SHP77 treated with DMSO at 0.1 percent for 48 hours (cell line): ENCODE data around the gene MROH2B.

Source experiments
- DNase-seq: peaks from one replicate; lab custom pipeline; 2025; lab: John Stamatoyannopoulos, UW

MROH2B gene

DNA sequence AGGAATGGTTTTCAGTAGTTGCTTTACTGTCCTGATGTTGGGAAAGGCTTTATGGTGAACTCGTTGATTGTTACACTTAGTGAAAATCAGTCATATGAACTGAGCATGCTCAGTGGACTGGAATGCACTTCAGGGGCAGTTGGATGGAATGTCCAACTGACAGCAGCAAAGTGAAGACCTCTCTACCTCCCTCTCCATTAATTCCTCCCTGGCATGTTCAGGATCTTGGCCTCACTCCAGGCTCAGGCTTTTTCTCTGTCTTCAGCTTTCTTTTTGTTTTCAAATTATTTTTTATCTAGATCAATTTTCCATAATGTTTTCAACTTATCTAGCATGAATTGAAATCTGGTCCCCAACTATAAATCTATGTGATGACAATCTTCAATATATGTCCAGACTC lies at the start of gene MROH2B:
Gene MROH2B (minus strand): TSS at position 101 of the 400 bp plus-strand sequence. CDS start 490 bp downstream, outside the sequence.
- DNase-seq, result no peak

DNA sequence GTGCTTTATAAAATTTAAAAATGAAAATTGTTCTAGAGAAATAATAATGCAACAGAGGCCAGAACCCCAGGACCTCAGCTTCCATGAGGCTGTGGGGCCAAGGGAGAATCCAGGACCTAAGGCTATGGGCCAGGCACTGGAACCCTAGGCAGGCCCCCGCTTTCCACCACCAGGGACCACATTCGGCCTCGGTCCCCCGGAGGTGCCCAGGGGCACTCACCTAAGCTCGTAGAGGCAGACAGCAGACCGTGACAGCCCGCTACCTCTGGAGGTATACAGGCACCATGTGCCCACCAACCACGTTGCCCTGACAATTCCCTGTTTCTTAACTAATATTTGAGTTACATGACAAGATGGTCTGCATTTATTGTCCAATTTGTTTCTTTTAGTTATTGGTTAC lies 49.5 kb upstream of the MROH2B start:
- no peak for DNase-seq

DNA sequence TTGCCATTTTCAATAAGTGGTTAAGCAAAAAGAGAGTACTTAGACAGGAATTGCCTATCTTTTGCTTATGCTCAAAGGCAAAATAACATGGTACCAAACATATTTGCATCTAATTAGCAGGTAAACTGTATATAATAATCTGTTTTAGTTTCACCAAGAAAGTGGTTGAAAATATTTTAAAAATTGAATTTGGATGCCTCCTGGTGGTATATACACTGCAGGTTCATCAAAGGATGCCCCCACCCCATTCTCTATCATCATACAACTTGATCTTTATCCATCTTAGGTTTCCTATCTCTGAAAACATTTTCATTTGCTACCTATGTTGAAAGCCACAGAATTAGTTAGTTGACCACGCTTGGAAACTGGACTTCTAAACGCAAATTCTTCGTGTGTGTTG lies 47.0 kb upstream of the MROH2B start:
- DNase-seq, result no peak

DNA sequence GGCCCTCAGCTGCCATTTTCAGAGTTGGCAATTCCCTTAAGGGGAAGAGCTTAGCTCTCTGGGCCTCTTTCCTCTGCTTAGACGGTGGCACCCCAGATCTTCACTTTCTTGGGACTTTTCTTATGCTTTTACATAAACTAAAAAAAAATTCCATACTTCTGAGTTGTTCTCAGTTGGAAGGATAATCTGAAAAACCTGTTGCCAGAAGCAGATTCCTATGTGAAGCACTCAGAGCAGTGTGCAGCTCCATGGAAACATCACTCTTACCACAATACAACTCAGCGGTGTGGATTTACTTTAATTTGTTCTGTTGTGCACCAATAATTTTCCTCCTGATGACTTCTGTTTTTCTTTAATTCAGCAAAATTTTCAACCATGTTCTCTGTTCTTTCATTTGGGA lies 44.1 kb upstream of the MROH2B start:
- DNase-seq, result no peak

DNA sequence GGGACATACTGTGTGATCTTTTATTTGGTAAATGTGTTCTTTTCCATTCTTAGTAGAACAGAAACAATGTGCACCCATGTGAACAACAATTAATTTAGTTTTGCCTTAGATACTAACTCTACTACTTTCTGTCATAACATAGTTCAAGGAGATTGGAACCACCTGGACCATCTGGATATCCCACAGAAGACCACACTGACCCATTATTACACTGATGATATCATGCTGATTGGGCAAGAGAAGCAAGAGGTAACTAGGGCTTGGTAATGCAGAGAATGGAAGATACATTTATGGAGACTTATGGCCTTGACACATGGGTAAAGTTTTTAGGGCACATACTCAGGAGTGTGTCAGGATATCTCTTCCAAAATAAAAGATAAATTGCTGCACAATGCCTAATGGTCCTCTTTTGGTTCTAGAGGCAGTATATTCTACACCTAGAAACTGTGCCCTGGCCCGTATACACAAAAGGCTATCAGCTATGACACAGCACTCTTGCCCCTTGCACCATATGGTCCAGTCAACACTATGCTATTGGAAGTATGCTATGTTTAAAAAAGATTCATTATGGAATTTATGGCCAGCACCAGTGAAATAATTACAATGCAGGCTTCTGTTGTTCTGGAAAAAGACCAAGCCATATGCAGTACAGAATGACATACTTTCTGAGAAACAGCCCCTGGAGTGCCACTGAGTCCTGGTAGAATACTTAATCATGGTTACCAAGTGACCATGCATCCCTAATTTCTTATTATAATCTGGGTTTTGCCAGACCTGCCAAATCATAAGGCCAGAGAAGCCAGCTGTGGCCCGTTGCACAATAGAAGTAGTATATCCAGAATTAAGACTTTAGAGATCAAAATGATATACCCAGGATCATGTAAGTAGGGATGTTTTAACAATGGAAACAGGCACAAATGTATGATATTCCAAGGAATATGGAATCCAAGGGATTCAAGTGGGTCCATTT lies 41.6 kb upstream of the MROH2B start:
- no peak for DNase-seq

DNA sequence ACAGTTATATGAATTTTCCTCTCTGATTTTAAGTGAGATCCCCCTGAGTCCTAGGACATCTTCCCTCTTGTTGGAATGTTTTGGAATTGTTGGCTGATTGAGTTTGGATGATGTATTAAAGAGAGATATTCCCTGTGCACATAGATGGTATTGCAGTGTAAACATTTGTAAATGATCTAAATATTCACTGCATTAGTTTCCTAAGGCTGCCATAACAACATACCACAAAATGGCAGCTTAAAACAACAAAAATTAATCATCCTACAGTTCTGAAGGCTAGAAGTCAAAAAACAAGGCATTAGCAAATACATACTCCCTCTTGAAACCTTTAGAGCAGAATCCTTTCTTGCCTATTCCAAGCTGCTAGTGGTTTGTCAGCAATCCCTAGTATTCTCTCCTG lies 38.0 kb upstream of the MROH2B start:
- DNase-seq, result no peak

DNA sequence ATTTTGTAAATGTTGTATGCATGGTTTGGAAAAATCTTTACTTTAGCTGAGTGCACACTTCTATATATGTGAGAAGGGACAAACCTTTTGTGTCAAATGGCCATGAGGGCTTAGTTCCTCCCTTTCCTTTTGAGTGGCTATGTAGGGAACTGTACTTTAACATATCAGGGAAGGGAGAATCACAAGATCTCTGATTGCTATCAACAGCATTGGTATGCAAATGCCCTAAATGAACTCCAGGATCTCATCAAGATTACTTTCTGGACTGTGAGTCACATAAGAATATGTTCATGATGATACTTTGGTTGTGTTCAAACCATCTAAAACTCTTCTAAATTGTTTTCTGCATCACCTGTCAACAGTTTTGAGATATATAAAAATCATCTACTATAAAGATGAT lies 31.2 kb upstream of the MROH2B start:
- no peak for DNase-seq

DNA sequence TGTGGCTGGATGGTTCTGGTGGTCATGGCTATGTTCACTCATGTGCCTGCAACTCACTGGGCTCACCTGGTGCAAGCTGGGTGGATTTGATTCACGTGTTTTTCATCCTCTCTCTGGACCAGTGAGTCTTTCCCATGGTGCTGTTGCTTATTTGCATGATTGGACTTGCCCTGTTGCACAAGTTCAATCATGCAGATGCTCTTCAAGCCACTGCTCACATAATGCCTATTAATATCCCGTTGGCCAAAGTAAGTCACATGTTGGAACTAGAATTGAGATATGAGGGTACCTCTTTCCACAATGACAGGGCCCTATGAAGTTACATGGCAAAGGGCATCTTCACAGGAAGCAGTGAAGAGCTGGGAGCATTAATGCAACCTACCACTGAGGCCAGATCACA lies 26.5 kb upstream of the MROH2B start:
- no peak for DNase-seq

DNA sequence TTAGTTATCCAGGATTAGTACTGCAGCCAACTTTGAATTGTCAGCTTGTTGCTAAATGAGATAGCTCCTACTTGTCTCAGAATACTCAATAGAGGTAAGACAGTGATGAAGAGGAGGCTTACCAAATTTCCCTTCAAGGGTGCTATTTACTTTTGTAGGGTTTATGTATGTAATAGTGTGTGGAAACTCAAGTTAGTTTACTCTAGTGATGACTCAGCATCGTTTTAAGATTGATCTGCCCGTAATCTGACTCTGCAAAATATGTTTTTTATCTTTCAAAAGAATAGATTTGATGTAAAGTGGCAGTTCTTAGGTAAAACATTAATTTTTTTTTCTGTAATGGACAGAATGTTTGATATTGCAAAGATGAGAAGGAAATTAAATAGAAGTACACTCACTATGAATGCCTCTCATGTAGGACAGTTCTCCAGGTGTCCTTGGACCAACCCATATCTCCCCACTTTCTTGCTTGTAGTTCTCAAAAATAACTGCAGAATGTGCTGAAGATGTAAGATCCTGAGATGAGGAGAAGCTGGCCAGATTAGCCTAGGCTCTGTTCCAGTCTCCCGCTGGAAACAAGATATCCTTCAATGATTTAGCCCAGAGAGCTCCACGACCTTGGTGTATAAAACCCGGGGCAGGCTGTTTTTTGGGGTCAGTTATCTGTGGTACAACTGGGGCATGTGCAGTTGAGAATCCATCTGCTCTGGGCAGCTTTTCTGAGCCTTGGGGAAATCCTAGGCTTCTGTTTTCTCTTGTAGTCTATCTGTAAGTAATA lies 24.4 kb upstream of the MROH2B start:
- no peak for DNase-seq

DNA sequence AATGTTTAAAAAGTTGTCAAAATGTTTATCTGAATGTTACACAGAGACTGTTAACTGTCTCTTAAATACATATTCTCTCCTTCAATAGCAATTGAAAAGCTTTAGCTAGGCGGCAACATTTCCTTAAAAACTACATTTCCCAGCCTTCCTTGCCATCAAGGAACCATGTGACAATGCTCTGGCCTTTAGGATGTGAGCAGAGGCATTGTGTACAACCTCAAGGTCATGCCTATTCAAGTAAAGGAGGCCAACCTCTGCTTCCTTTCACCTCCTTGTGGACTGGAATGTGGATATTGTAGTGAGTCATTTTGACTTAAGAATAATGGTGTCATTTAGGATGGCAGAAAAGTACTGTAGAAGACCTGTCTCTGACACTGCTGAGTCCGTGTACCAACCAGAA lies 23.7 kb upstream of the MROH2B start:
- DNase-seq, result no peak

DNA sequence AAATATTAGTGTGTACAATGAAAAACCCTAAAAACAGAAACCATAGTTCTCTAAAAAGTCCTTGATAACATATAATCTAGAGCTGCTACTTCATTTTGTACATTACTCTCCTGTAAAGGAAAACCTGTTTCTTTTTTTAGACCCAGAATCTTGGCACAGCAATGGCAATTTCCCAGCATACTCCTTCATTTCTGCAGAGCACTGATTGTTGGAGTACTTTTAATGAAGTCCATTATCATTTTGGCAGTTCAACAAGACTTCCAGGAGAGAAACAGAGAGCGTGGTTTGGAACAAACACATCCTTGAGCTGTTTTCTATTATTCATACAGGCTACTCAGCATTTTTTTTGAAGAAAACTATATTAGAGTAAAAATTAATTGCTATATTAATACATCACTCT lies 22.7 kb upstream of the MROH2B start:
- DNase-seq, result no peak

DNA sequence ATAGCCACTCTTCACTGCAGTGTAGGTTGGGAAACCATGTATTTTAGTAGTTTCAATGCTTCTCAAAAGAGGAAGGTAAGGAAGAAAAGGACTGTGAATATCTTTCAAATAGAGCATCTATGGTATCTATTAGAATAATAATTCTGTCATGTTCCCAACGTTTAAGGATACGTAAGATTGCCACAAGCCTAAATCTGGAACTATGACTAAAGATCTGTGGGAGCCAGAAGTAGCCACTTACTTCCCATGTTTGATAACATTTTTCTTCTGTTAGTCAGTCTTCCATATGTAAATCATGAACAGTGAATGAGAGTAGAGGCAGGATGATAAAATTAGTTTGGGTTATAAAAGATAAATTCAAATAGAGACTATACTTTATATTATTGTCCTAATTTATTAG lies 16.3 kb upstream of the MROH2B start:
- no peak for DNase-seq

DNA sequence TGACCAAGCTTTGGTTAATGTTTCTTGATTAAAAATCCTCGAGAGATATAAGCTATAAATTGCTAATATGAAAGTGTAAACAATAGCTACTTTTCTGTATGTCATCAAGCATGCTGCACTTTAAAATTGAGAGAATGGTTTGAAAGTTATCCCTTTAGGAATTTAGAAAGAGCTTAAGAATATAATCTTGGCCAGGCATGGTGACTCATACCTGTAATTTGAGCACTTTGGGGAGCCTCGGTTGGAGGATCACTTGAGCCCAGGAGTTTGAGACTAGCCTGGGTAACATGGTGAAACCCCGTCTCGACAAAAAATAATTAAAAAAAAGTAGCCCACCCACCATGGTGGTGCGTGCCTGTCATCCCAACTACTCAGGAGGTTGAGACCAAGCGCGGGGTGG lies 12.2 kb upstream of the MROH2B start:
- no peak for DNase-seq

DNA sequence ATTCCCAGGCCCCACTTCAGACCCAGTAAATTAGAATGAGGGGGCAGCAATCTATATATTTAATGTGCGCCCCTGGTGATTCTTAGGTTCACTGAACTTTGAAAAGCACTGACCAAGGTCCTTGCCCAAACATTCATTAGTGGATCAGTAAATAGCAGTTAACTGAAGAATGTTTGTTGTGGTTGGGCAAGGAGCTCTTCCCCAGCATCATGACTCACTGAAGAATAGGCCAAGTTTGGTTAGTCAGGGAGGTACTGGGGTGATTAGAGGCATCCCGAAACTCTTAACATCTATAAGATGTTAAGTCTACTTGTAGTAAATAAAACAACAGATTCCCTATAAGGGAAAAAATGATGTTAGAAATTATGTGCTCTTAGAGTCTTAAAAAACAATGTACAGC lies 833 bp upstream of the MROH2B start:
- DNase-seq, result no peak

DNA sequence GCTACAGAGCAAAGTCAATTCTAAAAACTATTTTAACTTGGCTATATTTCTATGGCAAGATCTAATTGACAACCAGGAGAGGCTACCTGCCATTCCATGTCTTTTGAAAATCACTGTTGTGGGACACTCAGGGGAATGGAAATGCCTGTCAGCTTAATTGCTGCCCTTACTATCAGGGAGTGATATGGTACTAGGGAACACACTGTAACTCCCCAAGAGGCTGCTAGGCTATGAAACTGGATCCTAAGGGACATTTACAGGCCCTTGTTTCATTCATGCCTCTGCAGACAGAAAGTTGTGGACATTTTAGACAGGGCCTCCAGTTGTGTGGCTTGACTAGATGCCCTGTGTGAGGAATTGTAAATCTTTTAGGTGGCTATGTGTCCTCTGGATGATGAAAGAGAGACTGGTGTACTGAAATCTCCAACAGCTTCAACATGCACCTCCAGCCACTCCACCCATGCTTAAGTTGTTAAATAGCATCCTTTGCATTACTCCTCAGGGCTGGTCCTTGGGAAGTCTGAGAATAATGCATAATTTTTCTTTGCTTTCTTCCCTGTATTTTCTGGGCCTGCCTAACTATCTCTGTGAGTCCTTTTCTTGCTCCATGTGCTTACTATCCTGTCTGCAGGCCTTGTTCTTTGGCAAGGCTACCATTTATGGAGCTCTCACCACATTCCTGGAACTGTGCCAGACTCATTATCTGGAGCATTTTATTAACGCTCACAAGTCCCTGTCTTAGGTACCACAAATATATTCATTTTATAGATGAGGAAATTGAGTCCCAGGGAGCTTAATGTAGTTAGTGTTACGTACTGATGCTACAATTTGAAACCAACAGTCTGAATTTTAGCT lies 3.2 kb downstream of the MROH2B start:
- no peak for DNase-seq

DNA sequence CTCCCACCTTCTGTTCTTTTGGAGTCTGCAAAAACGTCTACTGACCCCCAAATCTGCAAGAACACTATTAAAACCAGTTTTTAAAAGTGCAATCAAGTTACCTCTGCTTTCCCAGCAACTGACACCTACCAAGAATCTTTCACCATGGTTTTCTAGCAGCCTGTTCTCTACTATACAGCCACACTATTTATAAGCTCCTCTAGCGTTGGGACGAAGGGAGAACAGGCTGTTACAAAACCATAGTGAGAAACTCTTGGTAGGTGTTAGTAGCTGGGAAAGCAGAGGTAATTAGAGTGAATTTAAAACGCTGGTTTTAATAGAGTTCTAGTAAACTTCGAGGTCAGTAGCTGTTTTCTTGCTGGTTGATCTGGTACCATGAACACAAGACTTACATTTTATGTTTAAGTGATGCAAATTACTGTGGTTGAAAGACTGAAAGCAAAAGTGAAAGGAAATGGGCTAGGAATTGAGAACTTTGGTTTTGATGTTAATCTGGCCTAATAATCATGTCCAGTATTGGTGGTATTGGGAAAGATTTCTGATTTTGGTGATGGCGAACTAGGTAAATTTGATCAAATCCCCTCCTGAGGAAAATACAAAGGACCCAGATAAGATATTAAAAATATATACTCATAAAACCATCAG lies 5.3 kb downstream of the MROH2B start:
- DNase-seq, result no peak

DNA sequence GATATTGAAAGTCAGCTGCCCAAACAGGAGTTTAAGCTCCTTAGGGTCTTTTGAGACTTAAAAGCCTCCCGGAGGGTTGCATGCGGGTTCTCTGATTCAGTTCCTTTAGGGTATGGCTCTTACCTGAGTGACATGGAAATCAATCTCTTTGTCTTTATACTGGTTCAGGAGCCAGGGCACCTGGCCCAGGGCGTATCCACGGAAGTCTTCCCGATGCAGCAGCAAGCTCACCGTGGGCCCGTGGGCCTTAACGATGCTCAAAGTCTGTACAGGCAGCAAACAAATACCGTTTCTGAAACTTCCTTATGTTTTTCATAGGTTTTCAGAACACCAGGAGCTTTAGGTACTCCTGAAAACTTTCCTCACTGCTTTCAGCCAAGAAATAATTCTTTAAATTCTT lies 13.2 kb downstream of the MROH2B start:
- DNase-seq, result no peak

DNA sequence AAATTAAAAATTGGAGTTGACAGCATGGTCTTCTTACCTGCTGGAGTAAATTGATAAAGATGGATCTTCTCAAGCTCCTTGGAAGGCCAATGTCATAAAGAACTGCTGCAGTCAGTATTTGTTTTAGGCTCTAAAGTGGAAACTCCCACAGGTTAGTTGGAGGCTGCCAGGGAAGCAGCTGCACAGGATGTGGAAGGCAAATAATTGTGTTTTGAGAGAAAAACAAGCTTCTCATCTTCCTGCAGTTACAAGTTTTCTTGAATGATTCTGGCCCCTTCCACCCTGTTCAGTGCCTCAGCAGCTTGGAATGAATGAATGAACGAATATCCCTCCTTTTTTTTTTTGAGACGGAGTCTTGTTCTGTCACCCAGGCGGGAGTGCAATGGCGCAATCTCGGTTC lies 13.9 kb downstream of the MROH2B start:
- peak; percentile 36 for DNase-seq

DNA sequence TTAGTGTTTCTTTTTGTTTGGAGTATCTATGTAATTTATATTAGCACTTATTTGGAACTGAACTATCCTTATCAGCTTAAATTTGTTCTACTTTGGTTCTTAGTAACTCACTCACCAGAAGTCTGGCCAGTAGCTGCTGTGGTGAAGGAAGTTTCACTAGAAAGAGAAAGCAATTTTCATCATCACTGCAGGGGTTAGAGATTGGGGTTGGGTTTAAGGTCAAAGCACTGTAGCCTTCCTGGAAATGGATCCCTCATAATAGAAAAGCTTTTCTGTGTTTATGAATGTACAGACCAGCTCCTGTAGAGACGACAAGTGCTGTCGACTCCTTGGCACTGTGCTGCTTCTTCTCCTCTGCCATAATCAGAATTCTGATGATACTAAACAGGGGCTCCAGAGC lies 22.2 kb downstream of the MROH2B start:
- DNase-seq, result no peak

DNA sequence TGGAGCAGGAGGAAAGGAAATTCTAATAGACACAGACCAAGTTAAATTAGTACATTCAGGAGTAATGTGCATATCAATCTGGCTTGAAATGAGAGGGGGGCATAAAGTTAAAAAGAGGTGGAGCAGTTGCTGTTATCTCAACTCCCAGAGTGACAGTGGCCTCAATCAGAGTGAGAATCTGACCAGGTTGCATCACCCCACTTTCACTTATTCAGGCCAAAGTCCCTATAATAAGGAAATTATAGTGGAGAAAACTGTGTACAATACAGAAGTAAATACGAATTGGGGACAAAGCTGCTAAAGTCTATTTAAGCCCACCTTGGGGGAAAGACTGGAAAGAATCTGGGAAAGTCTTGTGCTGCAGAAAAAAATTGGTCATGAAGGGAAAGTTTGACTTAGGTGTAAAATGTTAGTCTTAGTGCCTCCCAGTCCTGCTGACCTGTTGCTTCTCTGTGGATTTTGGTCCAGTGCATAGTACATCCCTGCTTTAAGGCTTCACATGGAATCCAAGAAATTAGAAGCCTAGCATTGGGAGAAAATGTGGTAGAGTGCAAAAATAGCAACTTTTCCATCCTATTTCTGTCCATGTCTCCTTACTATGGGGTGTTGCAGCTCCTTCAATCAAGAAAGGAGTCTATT lies 27.9 kb downstream of the MROH2B start:
- no peak for DNase-seq

DNA sequence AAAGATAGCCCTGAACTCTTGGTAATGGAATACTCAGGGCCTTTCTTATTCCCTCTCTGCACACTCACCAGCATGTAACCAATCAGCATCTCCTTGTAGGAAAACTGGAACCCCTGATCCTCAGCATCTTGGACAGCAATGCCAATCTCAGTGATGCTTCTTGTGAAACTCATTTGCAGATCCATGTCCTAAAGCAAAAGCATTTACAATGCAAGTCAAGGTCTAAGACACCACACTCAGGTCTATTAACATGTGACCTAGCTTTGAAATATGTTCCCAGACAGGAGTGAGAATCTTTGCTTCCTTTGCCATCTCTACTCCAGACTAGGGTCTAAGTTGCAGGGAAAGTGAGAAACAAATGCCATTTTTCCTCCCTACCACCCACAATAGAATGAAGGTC lies 38.2 kb downstream of the MROH2B start:
- DNase-seq, result no peak
